NCI-H345 treated with DMSO at 0.1 percent for 48 hours (cell line): ENCODE measurements around the gene MEF2C.

Experiments
- DNase-seq: peaks from one replicate; lab custom pipeline; 2025; ENCODE audit not compliant: unreplicated experiment; lab: John Stamatoyannopoulos, UW

MEF2C gene

GRCh38 chr5:88678770-88679381, 204.1 kb downstream of the MEF2C start:
- no peak for DNase-seq

GRCh38 chr5:88677943-88678769, 204.8 kb downstream of the MEF2C start:
- DNase-seq = no peak

- no peak for DNase-seq
These were observed 205.5 kb downstream of the MEF2C start for GRCh38 chr5:88677376-88677895.

GRCh38 chr5:88676637-88677375, 206.2 kb downstream of the MEF2C start:
- no peak for DNase-seq

- DNase-seq = peak; percentile 60
These were observed 207.0 kb downstream of the MEF2C start for GRCh38 chr5:88675708-88676636.

- peak; percentile 50 for DNase-seq
These were observed 207.7 kb downstream of the MEF2C start for GRCh38 chr5:88675168-88675707.

- DNase-seq = peak; percentile 70
These were observed 208.4 kb downstream of the MEF2C start for GRCh38 chr5:88674356-88675167.

- no peak for DNase-seq
These were observed 209.5 kb downstream of the MEF2C start for GRCh38 chr5:88673253-88674105.

GRCh38 chr5:88672644-88673252, 210.2 kb downstream of the MEF2C start:
- DNase-seq = no peak

- no peak for DNase-seq
These were observed 211.2 kb downstream of the MEF2C start for GRCh38 chr5:88671505-88672499.

GRCh38 chr5:88671106-88671504, 211.9 kb downstream of the MEF2C start:
- DNase-seq = no peak

GRCh38 chr5:88670461-88670860, 212.5 kb downstream of the MEF2C start:
- no peak for DNase-seq

GRCh38 chr5:88669371-88670050, 213.5 kb downstream of the MEF2C start:
- DNase-seq = no peak

- DNase-seq = no peak
These were observed 215.3 kb downstream of the MEF2C start for GRCh38 chr5:88667496-88668201.
